Raji (cell line): ENCODE measurements around the gene HOXB2.

Experiments
- POLR2A ChIP-seq: IDR thresholded peaks from 2 replicates; pipeline ENCODE4 v1.6.1; 2011; ENCODE audit warnings: low read depth, low read length, control low read depth; ENCODE audit not compliant: insufficient read depth

The HOXB2 gene

DNA sequence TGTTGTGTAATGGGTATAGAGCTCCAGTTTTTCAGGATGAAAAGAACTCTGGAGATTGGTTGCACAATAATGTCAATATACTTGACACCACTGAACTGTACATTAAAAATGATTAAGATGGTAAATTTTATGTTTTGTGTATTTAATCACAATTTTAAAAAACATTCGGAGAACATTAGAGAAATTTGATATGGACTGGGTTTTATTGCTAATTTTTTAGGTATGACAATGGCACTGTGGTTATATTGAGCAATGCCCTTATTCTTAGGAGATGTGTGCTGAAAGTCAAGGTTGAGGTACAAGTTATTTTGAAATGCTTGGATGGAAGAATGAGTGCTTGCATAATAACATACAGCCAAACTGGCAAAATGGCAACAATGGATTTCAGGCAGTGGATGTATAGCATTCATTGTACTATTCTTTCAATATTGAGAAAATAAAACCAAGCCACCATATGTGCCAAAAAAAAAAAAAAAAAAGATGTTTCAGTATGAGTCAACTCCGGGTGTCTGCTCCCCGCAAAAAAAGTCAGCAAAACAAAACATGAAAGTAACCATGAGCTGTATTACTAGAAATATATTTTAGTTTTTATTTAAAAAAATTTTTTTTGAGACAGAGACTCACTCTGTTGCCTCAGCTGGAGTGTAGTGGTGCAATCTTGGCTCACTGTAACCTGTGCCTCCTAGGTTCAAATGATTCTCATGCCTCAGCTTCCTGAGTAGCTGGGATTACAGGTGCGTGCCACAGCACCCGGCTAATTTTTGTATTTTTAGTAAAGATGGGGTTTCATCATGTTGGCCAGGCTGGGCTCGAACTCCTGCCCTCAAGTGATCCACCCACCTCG lies 33.9 kb downstream of the HOXB2 start:
- no peak for TF ChIP-seq POLR2A

DNA sequence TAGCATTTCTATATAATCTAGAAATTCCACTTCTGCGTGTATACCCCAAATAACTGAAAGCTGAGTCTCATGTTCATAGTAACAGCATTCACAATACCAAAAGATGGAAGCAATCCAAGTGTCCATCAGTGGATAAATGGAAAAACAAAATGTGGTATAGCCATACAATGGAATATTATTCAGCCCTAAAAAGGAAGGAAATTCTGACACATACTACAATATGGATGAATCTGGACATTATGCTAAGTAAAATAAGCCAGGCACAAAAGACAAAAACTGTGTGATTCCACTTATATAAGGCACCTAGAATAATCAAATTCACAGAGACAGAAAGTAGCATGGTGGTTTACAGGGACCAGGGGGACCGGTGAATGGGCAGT lies 34.5 kb downstream of the HOXB2 start:
- no peak for TF ChIP-seq POLR2A

DNA sequence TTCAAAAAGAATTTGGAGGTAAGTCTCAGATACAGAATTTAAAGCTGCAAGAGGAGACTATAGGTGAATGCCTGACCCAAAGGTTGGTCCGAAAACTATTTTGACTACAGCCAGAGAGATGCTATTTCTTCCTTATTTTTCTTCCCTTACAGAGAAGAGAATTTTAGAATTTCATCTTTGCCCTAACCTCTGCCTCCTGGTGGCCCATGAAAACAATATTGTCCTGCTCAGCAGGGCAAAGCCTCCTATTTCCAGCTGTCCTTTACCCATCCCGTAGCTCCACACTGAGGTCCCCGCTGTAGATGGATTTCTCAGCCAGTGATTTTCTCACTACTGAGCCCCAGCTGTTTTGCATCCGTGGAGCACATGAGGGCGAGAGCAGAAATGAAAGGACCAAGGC lies 38.7 kb downstream of the HOXB2 start:
- no peak for TF ChIP-seq POLR2A

DNA sequence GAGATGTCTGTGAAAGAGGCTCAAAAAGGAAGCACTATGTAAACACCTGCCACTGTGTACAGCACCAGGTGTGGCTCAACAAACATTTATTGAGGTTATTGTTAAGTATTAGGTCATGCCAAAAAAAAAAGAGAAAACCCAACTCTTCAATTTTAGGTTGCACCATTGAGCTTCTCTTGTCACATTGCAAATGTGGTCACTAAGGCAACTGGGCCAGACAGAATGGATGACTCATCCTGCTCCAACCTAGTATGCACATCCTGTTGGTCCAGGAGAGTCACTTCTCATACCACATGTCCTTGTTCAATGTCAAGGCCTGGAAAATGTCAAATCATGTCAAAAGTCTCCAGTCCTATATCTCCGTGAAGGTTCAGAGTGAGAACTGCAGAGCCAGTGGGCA lies 39.1 kb downstream of the HOXB2 start:
- TF ChIP-seq POLR2A: no peak

DNA sequence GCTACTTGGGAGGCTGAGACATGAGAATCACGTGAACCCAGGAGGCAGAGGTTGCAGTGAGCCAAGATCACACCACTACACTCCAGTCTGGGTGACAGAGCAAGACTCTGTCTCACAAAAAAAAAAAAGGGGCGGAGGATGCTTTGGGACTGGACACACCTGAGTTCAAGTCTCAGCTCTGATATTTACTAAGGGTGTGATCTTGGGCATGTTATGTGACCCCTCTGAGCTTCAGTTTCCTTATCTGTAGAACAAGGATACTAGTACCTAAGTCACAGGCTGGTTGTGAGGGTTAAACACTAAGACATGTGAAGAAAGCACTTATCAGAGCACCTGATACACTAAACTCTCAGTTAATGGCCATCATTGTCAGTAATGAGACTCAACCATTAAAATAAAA lies 40.0 kb downstream of the HOXB2 start:
- no peak for TF ChIP-seq POLR2A

DNA sequence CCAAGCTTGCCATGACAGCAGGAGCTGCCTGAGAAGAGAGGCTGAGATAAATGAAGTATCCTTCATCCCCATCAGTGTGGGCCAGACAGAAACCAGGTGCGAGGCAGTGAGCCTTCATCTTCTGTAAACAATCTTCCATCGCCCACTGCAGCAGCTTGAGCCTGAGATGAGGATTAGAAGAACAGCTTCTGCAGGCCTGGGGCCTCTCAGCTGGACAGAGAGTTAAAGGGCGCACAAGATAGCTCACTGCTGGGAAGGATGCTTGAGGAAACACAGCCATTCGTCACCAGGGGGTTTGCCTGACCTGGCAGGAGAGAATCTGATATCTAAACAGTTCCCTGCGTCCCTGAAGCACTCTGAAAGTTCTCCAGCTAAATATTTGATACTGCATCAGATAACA lies 41.2 kb downstream of the HOXB2 start:
- TF ChIP-seq POLR2A: no peak

DNA sequence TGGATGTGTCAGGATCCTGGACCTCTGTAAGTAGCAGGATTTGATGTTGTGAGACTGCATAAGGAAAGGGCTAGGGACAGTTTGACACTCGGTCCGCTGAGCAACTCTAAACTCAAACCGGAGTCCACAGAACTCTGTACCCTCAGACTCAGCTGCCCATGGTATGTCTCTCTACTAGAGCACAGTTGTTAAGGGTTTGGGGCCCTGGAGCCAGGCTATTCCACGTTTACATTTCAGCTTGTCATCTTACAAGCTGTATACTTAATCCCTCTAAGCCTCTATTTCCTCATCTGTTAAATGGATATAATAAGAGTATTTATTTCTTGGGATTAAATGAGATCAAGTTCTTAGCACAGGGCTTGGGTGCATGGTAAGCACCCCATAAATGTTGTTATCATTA lies 42.0 kb downstream of the HOXB2 start:
- TF ChIP-seq POLR2A: no peak

DNA sequence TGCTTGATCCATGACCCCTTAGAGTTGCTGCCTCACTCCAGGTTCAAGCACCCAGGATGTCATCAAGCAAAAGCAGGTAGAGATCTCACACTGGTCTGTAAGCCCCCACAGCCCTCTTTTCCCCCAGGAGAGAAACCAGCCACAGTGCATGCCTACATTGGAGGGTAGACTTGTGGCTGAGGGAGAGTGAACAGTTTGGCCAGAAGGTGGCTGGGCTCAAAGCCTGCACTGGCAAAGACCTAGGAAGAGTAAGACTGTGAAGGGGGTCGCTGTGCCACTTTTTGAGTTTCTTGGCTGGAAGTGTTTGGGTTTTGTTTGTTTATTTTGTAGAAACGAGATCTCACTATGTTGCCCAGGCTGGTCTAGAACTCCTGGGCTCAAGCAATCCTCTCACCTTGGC lies 42.6 kb downstream of the HOXB2 start:
- no peak for TF ChIP-seq POLR2A

DNA sequence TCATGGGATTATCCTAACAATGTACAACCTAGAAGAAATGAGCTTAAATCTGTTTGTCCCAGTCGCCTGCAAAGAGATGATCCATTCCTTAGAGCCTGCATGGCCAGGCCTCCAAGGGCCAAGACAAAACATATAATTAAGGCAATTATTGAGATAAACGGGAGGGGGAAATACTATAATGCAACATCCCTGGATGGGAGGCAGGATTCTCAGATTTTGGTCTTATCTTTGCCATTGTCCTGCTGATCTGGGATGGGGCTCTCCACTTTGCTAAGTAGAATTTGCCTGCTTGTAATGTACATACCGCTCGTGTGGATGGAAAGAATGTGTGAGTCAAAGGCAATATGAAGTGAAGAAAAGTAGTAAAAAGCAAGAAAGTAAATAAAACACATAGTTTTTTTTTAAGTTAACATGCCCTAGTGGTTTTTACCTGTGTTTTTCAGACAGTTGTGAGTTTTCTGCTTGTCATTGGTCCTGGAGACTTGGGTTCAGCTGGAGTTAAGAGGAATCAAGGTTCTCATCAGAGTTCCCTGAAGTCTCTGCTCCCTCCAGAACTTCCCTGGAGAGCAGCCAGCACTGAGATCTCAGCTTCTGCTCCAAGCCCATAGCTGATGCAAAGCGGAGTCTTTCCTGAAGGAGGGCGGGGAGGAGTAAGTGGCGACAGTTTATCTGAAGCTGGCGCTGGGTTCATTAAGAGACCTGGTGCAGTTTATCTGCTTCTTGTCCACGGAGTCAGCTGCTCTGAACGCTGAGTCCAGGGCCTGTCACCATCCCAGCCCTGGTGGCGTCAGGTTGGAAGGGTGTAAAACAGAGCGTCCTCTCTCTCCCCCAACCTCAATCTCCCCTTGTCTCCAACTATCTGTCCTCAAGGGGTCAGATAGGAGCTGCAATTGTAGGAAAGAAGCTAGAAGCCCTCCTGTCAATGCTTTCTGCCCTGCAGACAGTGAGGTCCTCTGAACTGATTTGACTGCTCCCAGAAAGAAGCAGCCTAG lies 44.2 kb downstream of the HOXB2 start:
- TF ChIP-seq POLR2A: no peak

DNA sequence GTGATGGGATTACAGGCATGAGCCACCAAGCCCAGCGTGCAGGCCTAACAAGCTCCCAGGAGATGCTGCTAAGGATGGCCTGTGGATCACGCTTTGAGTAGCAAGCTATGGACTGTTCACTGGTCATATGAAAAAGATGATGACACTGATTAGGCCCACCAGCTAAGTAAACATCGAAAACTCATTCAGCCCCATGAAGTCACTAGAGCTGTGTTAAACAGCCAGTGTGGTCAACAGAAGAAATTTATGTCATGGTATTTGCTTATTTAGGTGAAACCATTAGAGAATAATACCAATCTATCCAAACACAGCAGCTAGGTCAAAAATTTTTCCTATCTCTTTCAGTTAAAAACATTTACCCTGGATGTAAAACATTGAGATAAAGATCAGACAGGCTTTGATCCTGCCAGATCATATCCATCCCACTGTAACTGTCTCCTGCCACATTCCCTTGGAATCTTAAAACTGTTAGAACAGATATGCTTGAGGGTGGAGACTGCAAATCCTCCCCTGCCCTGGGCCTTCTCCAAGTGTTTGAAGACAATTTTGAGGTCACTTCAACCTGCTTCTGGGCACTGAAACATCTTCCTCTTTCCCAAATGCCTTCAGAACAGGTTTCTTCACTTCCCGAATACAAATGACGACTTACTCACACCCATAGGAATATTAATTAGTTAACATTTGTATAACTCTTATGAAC lies 45.0 kb downstream of the HOXB2 start:
- no peak for TF ChIP-seq POLR2A

DNA sequence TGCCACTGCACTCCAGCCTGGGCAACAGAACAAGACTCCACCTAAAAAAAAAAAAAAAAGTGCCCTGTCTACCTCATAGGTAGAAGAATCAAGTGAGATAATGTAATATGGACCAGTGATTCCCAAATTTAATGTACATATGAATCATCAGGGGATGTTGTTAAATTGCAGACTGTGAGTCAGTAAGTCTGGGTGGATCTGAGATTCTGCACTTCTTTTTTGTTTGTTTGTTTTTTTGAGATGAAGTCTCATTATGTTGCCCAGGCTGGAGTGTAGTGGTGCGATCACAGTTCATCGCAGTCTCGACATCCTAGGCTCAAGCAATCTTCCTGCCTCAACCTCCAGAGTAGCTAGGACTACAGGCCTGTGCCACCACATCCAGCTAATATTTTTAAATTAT lies 45.7 kb downstream of the HOXB2 start:
- no peak for TF ChIP-seq POLR2A

DNA sequence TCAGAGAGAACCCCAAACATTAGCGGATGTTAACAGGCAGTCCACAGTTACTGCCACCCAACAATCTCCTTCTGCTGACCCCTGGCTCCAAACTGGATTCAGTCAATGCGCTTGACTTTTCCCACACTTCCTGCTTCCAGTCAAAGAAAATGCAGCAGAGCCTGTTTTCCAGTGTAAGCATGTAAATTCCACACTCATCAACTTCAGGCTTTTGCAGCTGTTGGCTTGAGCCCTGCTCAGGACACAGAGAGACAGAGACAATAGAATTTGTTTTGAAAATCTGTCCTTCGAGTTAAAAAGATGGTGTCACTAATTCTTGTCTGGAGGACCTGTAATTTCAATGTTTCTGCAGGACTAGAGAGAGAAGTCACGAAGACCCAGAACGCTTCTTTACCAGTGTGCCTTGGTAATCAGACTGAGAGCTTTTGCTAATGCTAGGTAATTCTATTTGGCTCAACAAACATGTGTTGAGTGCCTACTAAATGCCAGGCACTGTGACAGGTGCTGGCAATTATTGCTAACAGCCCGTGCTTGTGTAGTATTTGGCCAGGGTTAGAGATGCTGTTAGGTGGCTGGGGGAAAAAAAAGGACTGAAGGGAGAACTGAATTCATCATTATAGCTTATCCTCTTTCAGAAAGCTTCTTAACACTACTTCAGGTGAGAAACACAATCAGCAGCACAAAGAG lies 46.6 kb downstream of the HOXB2 start:
- TF ChIP-seq POLR2A: no peak

DNA sequence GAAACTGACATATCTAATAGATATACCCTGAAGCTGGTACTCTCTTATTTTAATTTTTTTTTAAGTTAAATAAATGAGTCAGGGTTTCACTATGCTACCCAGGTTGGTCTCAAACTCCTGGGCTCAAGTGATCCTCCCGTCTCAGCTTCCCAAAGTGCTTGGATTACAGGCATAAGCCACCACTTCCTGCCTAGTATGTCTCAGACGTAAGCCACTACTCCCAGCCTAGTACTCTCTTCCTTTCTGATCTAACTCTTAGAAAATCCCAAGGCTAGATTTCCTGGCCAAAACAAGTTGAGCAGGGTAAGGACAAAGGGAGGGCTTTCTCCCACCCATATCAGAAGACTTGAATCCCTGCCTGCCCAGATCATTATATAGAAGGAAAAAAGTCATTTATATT lies 47.8 kb downstream of the HOXB2 start:
- TF ChIP-seq POLR2A: no peak

DNA sequence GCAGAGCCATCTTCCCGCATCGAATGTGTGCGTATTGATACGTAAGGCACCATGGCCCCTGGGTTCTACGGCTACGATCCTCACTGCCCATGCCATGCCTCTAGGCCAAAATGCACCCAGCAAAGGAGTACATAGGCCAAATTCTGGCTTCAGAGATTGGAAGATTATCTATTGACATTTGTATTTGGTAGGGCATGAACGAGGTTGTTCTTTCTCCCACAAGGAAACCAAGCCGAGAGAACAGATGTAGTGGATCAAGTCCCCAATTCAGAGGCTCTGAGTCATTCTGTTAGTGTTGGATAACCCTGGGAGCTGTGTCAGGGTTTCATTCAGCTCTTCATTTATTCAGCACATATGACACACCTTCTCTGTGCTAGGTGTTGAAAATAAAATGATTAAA lies 50.6 kb downstream of the HOXB2 start:
- TF ChIP-seq POLR2A: no peak
